ENCODE measurements around the gene TOGARAM2.

GRCh38 chr2:28956890-28957289 lies 24.2 kb upstream of the TOGARAM2 start:
- TF ChIP-seq NRF1 (conservative IDR thresholded peaks at IDR 0.05; ENCODE audit: low read depth, low read length) (no peak), HCFC1 (IDR thresholded peaks at IDR 0.05; ENCODE audit: low read length) (no peak)
